H9 (cell line): ENCODE data around the gene PRPF40A. TPM values are rescaled to one million over a fixed set of nuclear protein-coding genes. Genes with fewer than 3 reads are reported as not detected.

Source experiments
- DNase-seq: peaks from one replicate; pipeline ENCODE4 v3.0.0-alpha.2; 2017
- H2AFZ ChIP-seq: one replicate; pipeline ENCODE4 v1.6.1; 2013; ENCODE audit warnings: mild to moderate bottlenecking, low read length, control low read depth, moderate library complexity
- H2AK5ac ChIP-seq: 2 replicates; pipeline ENCODE4 v1.6.1; 2013; ENCODE audit warnings: low read length, control low read depth, mixed read lengths; ENCODE audit not compliant: insufficient read length
- H2BK120ac ChIP-seq: one replicate; pipeline ENCODE4 v1.6.1; 2013; ENCODE audit warnings: low read depth, mild to moderate bottlenecking, low read length, control low read depth, inconsistent platforms; ENCODE audit not compliant: poor library complexity, severe bottlenecking
- H2BK12ac ChIP-seq: 2 replicates; pipeline ENCODE4 v1.6.1; 2013; ENCODE audit warnings: low read length, control low read depth, mixed read lengths, low read depth; ENCODE audit not compliant: insufficient read length
- H2BK15ac ChIP-seq: 2 replicates; pipeline ENCODE4 v1.6.1; 2013; ENCODE audit warnings: low read depth, low read length, control low read depth
- H2BK20ac ChIP-seq: one replicate; pipeline ENCODE4 v1.6.1; 2013; ENCODE audit warnings: low read depth, mild to moderate bottlenecking, low read length, control low read depth, inconsistent platforms; ENCODE audit not compliant: poor library complexity, severe bottlenecking
- H2BK5ac ChIP-seq: 2 replicates; pipeline ENCODE4 v1.6.1; 2013; ENCODE audit warnings: low read length, control low read depth, mixed read lengths; ENCODE audit not compliant: insufficient read length
- H3K14ac ChIP-seq: 2 replicates; pipeline ENCODE4 v1.6.1; 2013; ENCODE audit warnings: low read length, control low read depth; ENCODE audit not compliant: insufficient read depth
- H3K18ac ChIP-seq: 2 replicates; pipeline ENCODE4 v1.6.1; 2013; ENCODE audit warnings: low read depth, mild to moderate bottlenecking, mixed read lengths, low read length, control low read depth; ENCODE audit not compliant: insufficient read length
- H3K23ac ChIP-seq: 2 replicates; pipeline ENCODE4 v1.6.1; 2013; ENCODE audit warnings: low read length, control low read depth, mixed read lengths, low read depth; ENCODE audit not compliant: insufficient read length
- H3K23me2 ChIP-seq: 2 replicates; pipeline ENCODE4 v1.6.1; 2013; ENCODE audit warnings: low read depth, mild to moderate bottlenecking, mixed read lengths, low read length, control low read depth; ENCODE audit not compliant: insufficient read length, poor library complexity, severe bottlenecking
- H3K27ac ChIP-seq: 2 replicates; pipeline ENCODE4 v1.5.1; 2013; ENCODE audit warnings: low read length, control low read depth, mixed read lengths, low read depth; ENCODE audit not compliant: insufficient read length
- H3K27me3 ChIP-seq: 2 replicates; pipeline ENCODE4 v1.6.1; 2013; ENCODE audit warnings: low read length, control low read depth, inconsistent platforms; ENCODE audit not compliant: insufficient read depth
- H3K4ac ChIP-seq: 2 replicates; pipeline ENCODE4 v1.6.1; 2013; ENCODE audit warnings: low read depth, mild to moderate bottlenecking, control low read depth, inconsistent platforms, low read length, moderate library complexity
- H3K4me1 ChIP-seq: 2 replicates; pipeline ENCODE4 v1.6.1; 2013; ENCODE audit warnings: low read length, control low read depth, inconsistent platforms; ENCODE audit not compliant: insufficient read depth
- H3K4me2 ChIP-seq: 2 replicates; pipeline ENCODE4 v1.6.1; 2013; ENCODE audit warnings: low read length, control low read depth, mixed read lengths; ENCODE audit not compliant: insufficient read length, insufficient read depth
- H3K56ac ChIP-seq: 2 replicates; pipeline ENCODE4 v1.6.1; 2013; ENCODE audit warnings: low read depth, mild to moderate bottlenecking, mixed read lengths, low read length, control low read depth; ENCODE audit not compliant: insufficient read length
- H3K79me1 ChIP-seq: 2 replicates; pipeline ENCODE4 v1.6.1; 2013; ENCODE audit warnings: low read depth, mild to moderate bottlenecking, moderate library complexity, low read length, control low read depth, inconsistent platforms; ENCODE audit not compliant: insufficient read depth, poor library complexity, severe bottlenecking
- H3K79me2 ChIP-seq: 2 replicates; pipeline ENCODE4 v1.6.1; 2013; ENCODE audit warnings: low read length, control low read depth, inconsistent platforms; ENCODE audit not compliant: insufficient read depth
- H3K9ac ChIP-seq: 2 replicates; pipeline ENCODE4 v1.6.1; 2013; ENCODE audit warnings: low read length, control low read depth, mixed read lengths; ENCODE audit not compliant: insufficient read length; ENCODE audit errors: extremely low read depth
- H3K9me3 ChIP-seq: one replicate; pipeline ENCODE4 v1.6.1; 2013; ENCODE audit warnings: low read depth, low read length, inconsistent platforms; ENCODE audit not compliant: control insufficient read depth
- H3T11ph ChIP-seq: one replicate; pipeline ENCODE4 v1.6.1; 2013; ENCODE audit warnings: mild to moderate bottlenecking, low read length, control low read depth, inconsistent platforms
- H4K20me1 ChIP-seq: one replicate; pipeline ENCODE4 v1.6.1; 2013; ENCODE audit not compliant: control insufficient read depth, insufficient read length, insufficient read depth
- H4K5ac ChIP-seq: 2 replicates; pipeline ENCODE4 v1.6.1; 2013; ENCODE audit warnings: low read depth, mild to moderate bottlenecking, mixed read lengths, low read length, control low read depth; ENCODE audit not compliant: insufficient read length
- H4K8ac ChIP-seq: replicated peaks from 2 replicates; pipeline ENCODE4 v1.6.1; 2013; ENCODE audit warnings: low read length, control low read depth, mixed read lengths, low read depth; ENCODE audit not compliant: insufficient read length
- H4K91ac ChIP-seq: 2 replicates; pipeline ENCODE4 v1.6.1; 2013; ENCODE audit warnings: low read depth, mild to moderate bottlenecking, moderate library complexity, mixed read lengths, low read length, control low read depth; ENCODE audit not compliant: insufficient read length
- H3K27ac Mint-ChIP-seq, 3 experiments: 2 replicates in 2 of 3; 3 replicates in 1 of 3; pipeline ENCODE4 v1.8.0; 2020 to 2021; ENCODE audit warnings: mixed read lengths in 3 of 3, mild to moderate bottlenecking in 1 of 3, moderate library complexity in 1 of 3
- H3K27me3 Mint-ChIP-seq: 2 replicates; pipeline ENCODE4 v1.8.0; 2021; ENCODE audit warnings: low read depth, mild to moderate bottlenecking, moderate library complexity, mixed read lengths
- H3K36me3 Mint-ChIP-seq, 3 experiments: 2 replicates in 2 of 3; 3 replicates in 1 of 3; pipeline ENCODE4 v1.8.0; 2020 to 2021; ENCODE audit warnings: low read depth in 3 of 3, mixed read lengths in 3 of 3; ENCODE audit not compliant: insufficient read depth in 1 of 3
- H3K4me1 Mint-ChIP-seq, 2 experiments: 2 replicates each; pipeline ENCODE4 v1.8.0; 2020; ENCODE audit warnings: mixed read lengths in 2 of 2
- H3K4me3 Mint-ChIP-seq, 2 experiments: 2 replicates in 1 of 2; 3 replicates in 1 of 2; pipeline ENCODE4 v1.8.0; 2020 to 2021; ENCODE audit warnings: mild to moderate bottlenecking in 2 of 2, mixed read lengths in 2 of 2, moderate library complexity in 1 of 2
- H3K9me3 Mint-ChIP-seq, 2 experiments: 2 replicates in 1 of 2; 3 replicates in 1 of 2; pipeline ENCODE4 v1.8.0; 2020; ENCODE audit warnings: mild to moderate bottlenecking in 2 of 2, mixed read lengths in 2 of 2, moderate library complexity in 1 of 2
- WGBS: extraction: QIAGEN DNeasy Blood & Tissue Kit; methylation state at CpG from one replicate; pipeline ENCODE4 v1.1.7; 2013; ENCODE audit warnings: missing lambda C conversion rate, low lambda C conversion rate, mixed read lengths; ENCODE audit not compliant: insufficient read length; ENCODE audit errors: extremely low coverage; 5-methylcytosine and 5-hydroxymethylcytosine counted together
- total RNA-seq: library from RNA; stranded (reverse); gene quantifications from 2 replicates; pipeline ENCODE4 v1.2.1, GENCODE V29; 2021
- TF ChIP-seq, protein P1 (sequence below): fragments of 200-600 bp; sonication (generic); conservative IDR thresholded peaks from 3 replicates; pipeline ENCODE4 v1.8.0; 2021; ENCODE audit warnings: antibody characterized with exemption, mild to moderate bottlenecking

PRPF40A gene
- total RNA-seq, 1 experiment from 2014 or later, result 158 TPM

DNA sequence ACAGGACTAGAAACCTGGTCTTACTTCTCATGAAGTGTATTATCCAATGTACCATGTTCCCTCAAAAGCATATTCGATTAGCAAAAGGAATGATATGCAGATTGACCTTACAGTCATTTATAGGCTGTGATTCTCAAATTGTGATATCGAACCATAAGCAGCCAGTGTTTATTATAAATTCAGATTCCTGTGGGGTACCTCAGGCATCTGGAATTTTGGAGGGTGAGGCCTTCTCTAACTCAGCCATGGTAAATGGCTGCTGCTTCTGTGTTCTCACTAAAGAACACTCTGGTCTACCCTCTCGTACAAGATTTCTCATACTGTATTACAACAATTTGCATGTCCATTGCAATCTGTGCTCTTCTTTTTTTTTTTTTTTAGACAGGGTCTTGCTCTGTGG lies 84.5 kb downstream of the PRPF40A start:
- Histone ChIP-seq H3K23me2 (no peaks in the 10 kb centered on the region), H3K9ac (no peak overlapping the region), H2BK12ac (no peak overlapping the region), H2AK5ac (no peak overlapping the region), H3K27me3 (no peaks in the 10 kb centered on the region), H4K8ac (no peak overlapping the region), H3T11ph (no peak overlapping the region), H3K79me2 (no peaks in the 10 kb centered on the region), H3K9me3 (no peaks in the 10 kb centered on the region), H3K4me1 (no peaks in the 10 kb centered on the region), H3K4ac (no peak overlapping the region), H3K4me2 (no peak overlapping the region), H3K14ac (no peak overlapping the region), H4K20me1 (no peaks in the 10 kb centered on the region), H3K23ac (no peak overlapping the region), H2AFZ (no peak overlapping the region), H3K79me1 (no peaks in the 10 kb centered on the region), H2BK15ac (no peak overlapping the region), H3K27ac (no peak overlapping the region), H2BK120ac (no peak overlapping the region), H3K18ac (no peak overlapping the region), H3K56ac (no peak overlapping the region), H2BK5ac (no peak overlapping the region), H2BK20ac (no peak overlapping the region), H4K5ac (no peak overlapping the region), H4K91ac (no peak overlapping the region)
- WGBS, result no CpG with 5 or more reads among the region's 3 CpGs
- TF ChIP-seq, protein P1, sequence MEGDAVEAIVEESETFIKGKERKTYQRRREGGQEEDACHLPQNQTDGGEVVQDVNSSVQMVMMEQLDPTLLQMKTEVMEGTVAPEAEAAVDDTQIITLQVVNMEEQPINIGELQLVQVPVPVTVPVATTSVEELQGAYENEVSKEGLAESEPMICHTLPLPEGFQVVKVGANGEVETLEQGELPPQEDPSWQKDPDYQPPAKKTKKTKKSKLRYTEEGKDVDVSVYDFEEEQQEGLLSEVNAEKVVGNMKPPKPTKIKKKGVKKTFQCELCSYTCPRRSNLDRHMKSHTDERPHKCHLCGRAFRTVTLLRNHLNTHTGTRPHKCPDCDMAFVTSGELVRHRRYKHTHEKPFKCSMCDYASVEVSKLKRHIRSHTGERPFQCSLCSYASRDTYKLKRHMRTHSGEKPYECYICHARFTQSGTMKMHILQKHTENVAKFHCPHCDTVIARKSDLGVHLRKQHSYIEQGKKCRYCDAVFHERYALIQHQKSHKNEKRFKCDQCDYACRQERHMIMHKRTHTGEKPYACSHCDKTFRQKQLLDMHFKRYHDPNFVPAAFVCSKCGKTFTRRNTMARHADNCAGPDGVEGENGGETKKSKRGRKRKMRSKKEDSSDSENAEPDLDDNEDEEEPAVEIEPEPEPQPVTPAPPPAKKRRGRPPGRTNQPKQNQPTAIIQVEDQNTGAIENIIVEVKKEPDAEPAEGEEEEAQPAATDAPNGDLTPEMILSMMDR, result no peak
- Mint-ChIP-seq H3K27me3 (no peaks in the 10 kb centered on the region), H3K27ac (no peak overlapping the region), H3K4me3 (no peak overlapping the region), H3K36me3 (peaks cover 26 to 54% (median 46%) of the 10 kb centered on the region in 3 experiments; a peak in 6 of 7 replicates), H3K4me1 (no peaks in the 10 kb centered on the region), H3K9me3 (no peaks in the 10 kb centered on the region)
- DNase-seq, result no peak
